HG02623 (cell line): ENCODE measurements around the gene PEMT.

Source experiments
- ATAC-seq: cut with Tn5 transposase; IDR thresholded peaks from one replicate; pipeline ENCODE4 v1.9.1; 2021; ENCODE audit warnings: moderate library complexity; ENCODE audit not compliant: unreplicated experiment

Gene PEMT

DNA sequence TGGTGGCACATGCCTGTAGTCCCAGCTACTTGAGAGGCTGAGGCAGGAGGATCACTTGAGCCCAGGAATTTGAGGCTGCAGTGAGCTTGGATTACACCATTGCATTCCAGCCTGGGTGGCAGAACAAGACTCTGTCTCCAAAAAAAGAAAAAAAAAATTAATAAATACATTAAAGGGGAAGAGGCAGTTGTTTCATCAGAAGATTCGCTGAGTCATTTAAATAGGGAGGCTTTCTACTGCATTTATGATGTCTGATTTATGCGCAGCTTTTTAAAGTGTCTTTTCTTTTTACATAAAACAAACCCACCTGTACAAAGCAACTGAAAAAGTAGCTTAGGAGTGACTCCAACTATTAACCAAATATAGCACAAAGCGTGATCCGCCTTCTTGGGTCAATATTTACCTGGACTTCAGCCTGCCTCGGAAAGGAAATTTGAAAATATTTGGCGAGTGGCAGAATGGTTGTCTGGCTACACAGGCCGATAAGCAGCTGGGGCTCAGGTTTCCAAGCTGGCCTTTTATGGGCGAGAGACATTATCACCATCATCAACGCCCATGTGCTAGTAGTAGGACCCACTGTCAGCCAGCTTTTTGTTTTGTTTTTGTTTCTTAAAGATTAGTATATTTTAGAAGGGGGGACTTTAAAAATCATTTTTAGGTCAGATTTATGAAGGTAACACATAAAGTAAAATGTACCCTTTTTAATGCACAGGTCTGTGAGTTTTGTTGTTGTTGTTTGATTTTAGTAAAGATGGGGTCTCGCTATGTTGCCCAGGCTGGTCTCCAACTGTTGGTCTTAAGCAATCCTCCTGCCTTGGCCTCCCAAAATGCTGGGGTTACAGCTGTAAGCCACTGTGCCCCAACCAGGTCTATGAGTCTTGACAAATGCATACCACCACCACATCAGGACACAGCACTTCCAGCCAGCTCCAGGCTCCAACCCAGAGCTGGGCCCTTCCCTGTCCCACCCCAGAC is 52.8 kb downstream of the PEMT start:
- no peak for ATAC-seq

DNA sequence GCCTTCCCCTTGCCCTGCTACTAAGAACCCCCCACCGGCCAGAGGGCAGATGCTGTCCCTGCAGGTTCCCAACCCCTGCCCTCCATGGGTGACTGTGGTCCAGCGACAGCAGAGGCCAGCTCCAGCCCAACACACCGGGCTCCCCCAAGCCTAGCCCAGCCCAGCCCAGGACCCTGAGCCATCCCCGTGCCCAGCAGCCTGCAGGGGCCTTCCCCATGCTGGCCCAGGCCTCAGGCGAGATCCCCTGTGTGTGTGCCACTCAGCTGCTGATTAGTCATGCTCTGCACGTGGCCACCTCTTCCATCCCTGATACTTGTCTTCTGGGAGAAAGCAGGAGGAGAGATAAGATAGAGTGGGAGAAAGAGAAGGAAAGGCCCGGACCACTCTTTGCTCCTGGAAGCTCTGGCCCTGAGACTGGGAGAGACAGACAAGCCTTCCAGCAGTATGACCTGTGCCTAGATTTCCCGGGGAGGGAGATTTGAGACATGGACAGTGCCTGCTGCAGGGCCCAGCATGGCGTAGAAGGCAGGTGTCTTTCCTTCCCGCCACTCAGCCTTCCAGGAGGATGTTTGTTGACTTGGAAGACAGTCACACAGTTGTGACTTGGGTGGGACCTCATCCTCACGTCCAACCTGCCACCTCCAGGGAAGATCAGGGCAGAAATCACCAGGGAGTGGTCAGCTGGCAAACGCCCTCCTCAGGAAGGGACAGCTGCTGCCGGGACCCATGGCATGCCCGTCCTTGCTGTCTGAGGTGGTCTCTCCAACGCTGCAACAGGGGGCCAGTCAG is 54.0 kb downstream of the PEMT start:
- ATAC-seq = no peak

- ATAC-seq = no peak
These were observed 54.8 kb downstream of the PEMT start for GRCh38 chr17:17536702-17537101.

GRCh38 chr17:17535957-17536356 is 55.6 kb downstream of the PEMT start:
- ATAC-seq = no peak

- ATAC-seq = no peak
These were observed 57.5 kb downstream of the PEMT start for GRCh38 chr17:17533901-17534441.

GRCh38 chr17:17532991-17533390 is 58.5 kb downstream of the PEMT start:
- no peak for ATAC-seq

DNA sequence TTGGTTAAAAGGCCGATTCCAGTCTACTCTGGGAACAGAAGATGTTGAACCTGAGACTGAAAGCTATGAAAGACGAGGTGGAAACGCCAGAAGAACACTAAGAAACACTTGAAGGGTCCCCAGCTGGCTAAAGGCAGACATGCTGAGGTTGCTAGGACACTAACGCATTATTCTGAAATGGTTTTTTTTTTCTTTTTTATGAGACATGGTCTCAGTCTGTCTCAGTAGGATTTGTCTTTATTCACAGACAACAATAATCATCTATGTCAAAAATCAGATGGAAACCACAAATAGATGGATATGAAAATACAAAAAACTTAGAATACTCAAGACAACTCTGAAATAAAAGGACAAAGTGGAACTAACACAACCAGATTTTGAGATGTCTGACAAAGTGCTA is 60.4 kb downstream of the PEMT start:
- no peak for ATAC-seq

DNA sequence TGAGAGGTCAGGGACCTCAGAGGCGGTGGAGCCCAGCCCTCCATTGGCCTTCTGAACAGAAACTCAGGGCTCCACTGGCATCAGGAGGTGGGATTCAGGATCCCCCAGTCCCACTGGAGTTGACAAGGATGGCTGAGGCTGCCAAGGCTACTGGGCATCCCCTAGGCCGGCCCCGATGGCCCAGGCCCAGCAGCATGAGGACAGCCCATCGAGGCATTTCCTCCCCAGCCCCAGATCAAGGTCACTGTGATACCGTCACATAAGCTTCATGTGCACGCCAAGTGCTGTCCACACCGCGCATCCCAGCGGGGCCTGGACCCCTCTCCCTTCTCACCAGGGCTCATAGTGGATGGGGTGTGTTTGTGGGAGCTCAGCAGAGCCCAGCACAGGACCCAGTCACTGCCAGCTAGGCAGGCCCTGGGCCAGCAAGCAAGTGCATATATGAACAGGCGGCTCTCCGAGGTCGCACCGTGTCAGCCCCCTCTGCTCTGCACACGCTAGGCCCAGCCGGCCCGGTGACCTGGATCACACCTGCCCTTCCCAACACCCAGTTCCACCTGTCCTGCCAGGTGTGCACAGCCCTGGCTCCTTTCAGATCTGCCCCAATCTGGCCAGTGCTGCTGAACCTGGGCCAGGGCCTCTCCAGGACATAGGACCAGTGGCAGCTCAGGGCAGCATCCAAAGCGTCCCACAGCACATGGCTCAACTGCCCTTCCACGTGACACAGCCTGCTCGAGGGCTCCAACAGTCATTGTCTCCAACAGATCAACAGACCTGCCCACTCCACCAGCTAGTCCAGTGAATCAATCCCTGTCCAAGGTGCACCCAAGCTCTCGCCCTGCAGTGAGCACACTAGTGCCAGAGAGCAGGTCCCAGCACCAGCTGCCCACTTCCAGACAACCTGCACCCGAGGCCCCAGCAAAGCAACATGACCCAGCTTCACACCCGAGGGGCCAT is 62.5 kb downstream of the PEMT start:
- no peak for ATAC-seq

DNA sequence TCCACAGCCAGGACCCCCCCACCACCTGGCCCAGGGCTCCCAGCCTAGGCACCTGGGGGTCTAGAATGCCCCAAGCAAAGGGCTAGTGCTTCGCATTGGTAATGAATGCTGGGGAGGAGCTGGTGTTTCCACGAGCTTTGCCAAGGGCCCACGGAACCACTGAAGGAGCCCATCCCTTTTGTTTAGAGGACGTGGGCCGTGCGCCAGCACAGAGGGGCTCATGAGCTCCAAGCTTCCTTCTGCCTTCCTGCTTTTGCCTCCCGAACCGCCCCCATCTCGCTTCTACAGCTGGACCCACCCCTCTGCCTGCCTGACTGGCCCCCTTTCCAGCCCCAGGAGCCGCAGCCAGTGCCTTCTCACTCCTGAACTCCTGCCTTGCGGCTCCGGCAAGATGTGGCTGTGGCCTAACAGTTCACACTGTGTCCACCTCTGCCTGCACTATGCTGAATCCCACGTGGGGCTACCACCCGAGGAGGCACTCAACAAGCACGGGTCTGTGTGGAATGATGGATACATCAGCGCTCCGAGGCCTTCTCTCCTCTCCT is 63.5 kb downstream of the PEMT start:
- no peak for ATAC-seq

GRCh38 chr17:17527534-17527933 is 64.0 kb downstream of the PEMT start:
- no peak for ATAC-seq

DNA sequence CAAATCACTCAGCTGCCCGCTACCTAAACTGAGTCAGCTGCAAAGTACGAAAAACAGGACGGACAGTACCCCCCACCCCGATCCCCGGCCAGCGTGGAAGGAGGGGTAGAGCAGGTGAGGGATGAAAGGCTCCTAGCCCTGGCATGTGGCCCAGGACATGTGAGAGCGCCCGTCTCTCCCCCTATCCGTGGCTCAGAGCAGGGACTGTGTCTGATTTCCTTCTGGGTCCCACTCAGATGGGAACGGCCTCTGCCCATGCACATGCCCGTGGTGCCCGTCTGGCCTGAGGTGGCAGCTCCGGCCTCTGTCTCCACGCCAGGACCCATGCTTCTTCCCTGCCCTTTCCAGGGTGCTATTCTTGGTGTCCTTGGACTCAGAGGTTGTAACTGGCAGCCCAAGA is 65.1 kb downstream of the PEMT start:
- no peak for ATAC-seq

GRCh38 chr17:17525956-17526355 is 65.6 kb downstream of the PEMT start:
- no peak for ATAC-seq

DNA sequence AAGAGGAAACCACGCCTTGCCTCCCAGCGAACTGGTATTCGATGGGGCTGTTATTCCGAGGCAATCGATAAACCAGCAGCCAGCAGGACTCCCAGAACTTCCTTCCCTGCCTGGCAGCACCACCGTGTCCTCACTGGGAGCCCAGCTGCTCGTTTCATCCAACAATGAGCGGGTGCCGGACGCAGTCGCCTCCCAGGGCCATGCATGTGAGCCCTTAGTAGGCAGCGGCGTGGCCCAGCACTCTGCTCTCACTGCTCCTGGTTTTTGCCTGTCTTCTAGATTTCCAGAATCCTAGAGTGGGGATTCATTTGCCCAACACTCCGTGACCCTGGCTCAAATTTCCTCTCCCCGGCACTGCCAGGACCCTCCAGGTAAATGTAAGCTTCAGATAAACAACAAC is 66.2 kb downstream of the PEMT start:
- ATAC-seq = no peak

- ATAC-seq = no peak
These were observed 67.6 kb downstream of the PEMT start for GRCh38 chr17:17523731-17524490.

DNA sequence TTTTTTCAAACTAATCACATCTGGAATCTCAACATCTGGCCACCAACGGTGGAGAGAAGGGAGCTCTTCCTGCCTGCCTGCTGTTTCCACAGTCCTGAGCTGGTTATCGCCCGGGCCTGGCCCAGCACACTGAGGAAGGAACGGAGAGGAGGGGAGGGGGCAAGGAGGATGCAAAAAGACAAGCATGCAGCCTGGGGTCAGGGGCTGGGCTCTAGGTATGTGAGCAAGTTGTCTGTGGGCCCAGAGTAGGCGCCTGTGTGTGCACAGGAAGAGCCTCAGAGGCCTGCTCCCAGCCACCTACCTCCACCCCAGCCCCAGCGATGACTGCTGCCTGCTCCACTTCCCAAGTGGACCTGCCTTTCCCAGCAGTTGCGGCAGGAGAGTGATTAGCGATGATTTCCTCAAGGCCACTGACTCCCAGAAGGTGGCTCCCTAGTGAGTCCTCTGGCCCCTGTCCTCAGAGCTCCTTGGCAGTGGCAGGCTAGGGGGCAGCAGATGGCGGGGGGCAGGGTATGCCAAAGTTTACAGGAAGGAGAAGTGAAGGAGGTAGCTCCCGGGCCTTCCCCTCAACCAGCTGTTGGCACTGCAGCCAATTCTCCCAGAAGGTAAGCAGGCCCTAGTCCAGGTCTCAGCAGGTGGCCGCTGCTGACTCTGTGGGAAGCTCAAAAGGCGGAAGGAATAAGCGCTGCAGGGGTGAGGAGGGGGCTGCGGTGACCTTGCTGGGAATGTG is 68.3 kb downstream of the PEMT start:
- no peak for ATAC-seq

GRCh38 chr17:17520599-17521232 is 70.8 kb downstream of the PEMT start:
- no peak for ATAC-seq

- ATAC-seq = no peak
These were observed 71.6 kb downstream of the PEMT start for GRCh38 chr17:17519886-17520285.

DNA sequence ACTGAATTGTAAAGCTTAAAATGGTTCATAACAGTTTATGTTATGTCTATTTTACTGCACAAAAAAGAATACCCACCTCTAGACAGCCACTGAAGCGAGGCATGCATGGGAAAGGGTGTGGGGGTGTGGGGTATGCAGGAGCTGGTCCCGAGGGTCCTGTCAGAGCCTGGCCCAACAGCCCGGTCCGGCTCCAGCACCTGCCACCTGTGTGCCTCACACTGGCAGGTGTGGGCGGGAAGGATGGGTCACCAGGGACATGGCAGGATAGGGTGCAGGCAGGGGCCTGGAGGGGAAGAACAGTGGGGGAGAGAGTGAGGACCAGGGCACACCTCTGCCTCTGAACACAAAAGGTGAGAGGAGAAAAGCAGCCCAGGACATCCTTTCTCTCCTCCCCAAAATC is 72.6 kb downstream of the PEMT start:
- no peak for ATAC-seq
